K562 (cell line): ENCODE measurements around the gene ATRNL1. TPM values are rescaled to one million over a fixed set of nuclear protein-coding genes. Genes with fewer than 3 reads are reported as not detected.

ENCODE experiments used
- ATAC-seq: fragments of 200-7000 bp; cut with Tn5 transposase; 3 replicates; pipeline ENCODE4 v1.9.1; 2020; ENCODE audit warnings: moderate library complexity
- BruUV-seq: library from RNA; stranded (reverse); fragments of 400-500 nt; replicated peaks from 2 replicates; lab custom pipeline; 2021; lab: Mats Ljungman, UMichigan
- CTCF ChIA-PET: fragments of 300-600 bp; formaldehyde crosslinking; extraction: SDS; loops from one replicate; lab custom pipeline; 2021; ENCODE audit warnings: low intra/inter-chr PET ratio; lab: Yijun Ruan, JAX
- POLR2A ChIA-PET: fragments of 300-600, 350-650 bp; sonication (Branson Sonifier 250); formaldehyde crosslinking; extraction: SDS; loops from one replicate; lab custom pipeline; 2021; ENCODE audit warnings: antibody characterized with exemption, inconsistent platforms; lab: Yijun Ruan, JAX
- DNase-seq, 4 experiments: peaks; one replicate each; pipeline versions ENCODE4 v3.0.0 to v3.0.0-alpha.2; 2011 to 2018; ENCODE audit warnings: low spot score in 3 of 4, mixed read lengths in 3 of 4; ENCODE audit errors: extremely low read depth in 1 of 4
- FAIRE-seq: peaks from 2 replicates; lab custom pipeline; 2011; peaks lifted over from hg19 to GRCh38; lab: Jason Lieb, UNC
- H2AFZ ChIP-seq: 2 replicates; pipeline ENCODE4 v1.6.0; 2011; ENCODE audit warnings: low read depth, low read length, control low read depth, inconsistent platforms
- H3K27ac ChIP-seq: fragments of 200-600 bp; 3 replicates; pipeline ENCODE4 v1.8.0; 2011; ENCODE audit warnings: low read depth, mild to moderate bottlenecking, control low read depth, inconsistent platforms, low read length, moderate library complexity, mixed read lengths; ENCODE audit errors: extremely low read depth
- H3K27me3 ChIP-seq, 2 experiments: fragments of 300-600 bp in 1 of 2; 2 replicates in 1 of 2; 3 replicates in 1 of 2; pipeline versions ENCODE4 v1.6.0 to v1.8.0; 2011; ENCODE audit warnings: inconsistent platforms in 2 of 2, low read length in 2 of 2, mild to moderate bottlenecking in 1 of 2, mixed read lengths in 1 of 2, moderate library complexity in 1 of 2; ENCODE audit not compliant: control insufficient read depth in 2 of 2, insufficient read depth in 2 of 2
- H3K36me3 ChIP-seq: fragments of 300-600 bp; 3 replicates; pipeline ENCODE4 v1.8.0; 2011; ENCODE audit warnings: mild to moderate bottlenecking, low read length, inconsistent platforms; ENCODE audit not compliant: control insufficient read depth, insufficient read depth
- H3K4me1 ChIP-seq, 2 experiments: fragments of 200-600 bp in 1 of 2; replicated peaks in 1 of 2; 2 replicates in 1 of 2; 3 replicates in 1 of 2; pipeline versions ENCODE4 v1.5.1 to v1.8.0; 2011; ENCODE audit warnings: inconsistent platforms in 2 of 2, low read length in 2 of 2, mild to moderate bottlenecking in 1 of 2, mixed read lengths in 1 of 2, moderate library complexity in 1 of 2; ENCODE audit not compliant: control insufficient read depth in 2 of 2, insufficient read depth in 2 of 2
- H3K4me2 ChIP-seq: 2 replicates; pipeline ENCODE4 v1.6.1; 2011; ENCODE audit warnings: low read length, control low read depth, inconsistent platforms, mixed read lengths; ENCODE audit not compliant: insufficient read depth
- H3K4me3 ChIP-seq: fragments of 200-600 bp; sonication (generic), shearing (Covaris generic); 2 replicates; pipeline ENCODE4 v1.5.1; 2016; ENCODE audit warnings: control low read depth, inconsistent platforms
- H3K79me2 ChIP-seq: fragments of 200-600 bp; 3 replicates; pipeline ENCODE4 v1.8.0; 2011; ENCODE audit warnings: low read length, inconsistent platforms; ENCODE audit not compliant: control insufficient read depth, insufficient read depth
- H3K9ac ChIP-seq, 2 experiments: 2 replicates each; pipeline versions ENCODE4 v1.6.0 to v1.6.1; 2011; ENCODE audit warnings: low read depth in 2 of 2, low read length in 2 of 2, control low read depth in 1 of 2, inconsistent platforms in 1 of 2, mild to moderate bottlenecking in 1 of 2, mixed read lengths in 1 of 2; ENCODE audit not compliant: insufficient read depth in 1 of 2
- H3K9me1 ChIP-seq: one replicate; pipeline ENCODE4 v1.6.0; 2011; ENCODE audit warnings: inconsistent platforms, mild to moderate bottlenecking, low read length, moderate library complexity; ENCODE audit not compliant: control insufficient read depth, insufficient read depth
- H3K9me3 ChIP-seq: replicated peaks from 2 replicates; pipeline ENCODE4 v1.5.1; 2011; ENCODE audit warnings: low read depth, low read length, inconsistent platforms; ENCODE audit not compliant: control insufficient read depth, insufficient read depth
- H4K20me1 ChIP-seq: replicated peaks from 2 replicates; pipeline ENCODE4 v1.6.1; 2011; ENCODE audit warnings: low read length, inconsistent platforms, mixed read lengths; ENCODE audit not compliant: control insufficient read depth, insufficient read depth
- BRD4 ChIP-seq: fragments of 200-600 bp; sonication (generic); IDR thresholded peaks from 2 replicates; pipeline ENCODE4 v1.6.1; 2017; ENCODE audit warnings: inconsistent platforms
- CHCHD3 ChIP-seq: fragments of 250-450 bp; sonication (Bioruptor Pico); IDR thresholded peaks from 2 replicates; pipeline ENCODE4 v2.1.2; 2022; ENCODE audit warnings: mild to moderate bottlenecking
- HNRNPLL ChIP-seq: fragments of 200-400 bp; formaldehyde crosslinking; IDR thresholded peaks from 2 replicates; pipeline ENCODE4 v1.6.1; 2017; ENCODE audit warnings: low read length, low read depth, mild to moderate bottlenecking; ENCODE audit not compliant: poor library complexity, severe bottlenecking
- HSF4 ChIP-seq: fragments of 250-450 bp; sonication (Bioruptor Pico); IDR thresholded peaks from 2 replicates; pipeline ENCODE4 v2.1.2; 2022; ENCODE audit warnings: mild to moderate bottlenecking, moderate library complexity, borderline replicate concordance
- NKRF ChIP-seq: fragments of 450-650 bp; IDR thresholded peaks from 2 replicates; pipeline ENCODE4 v1.6.1; 2016; ENCODE audit warnings: borderline replicate concordance
- NR3C1 ChIP-seq: sonication (generic); formaldehyde crosslinking; IDR thresholded peaks from 2 replicates; pipeline ENCODE4 v1.8.1; 2022; ENCODE audit warnings: missing genetic modification reagents
- PREB ChIP-seq: sonication (generic); formaldehyde crosslinking; IDR thresholded peaks from 2 replicates; pipeline ENCODE4 v1.8.1; 2023; ENCODE audit warnings: mild to moderate bottlenecking, missing genetic modification reagents
- ZBTB17 ChIP-seq: fragments of 450-650 bp; formaldehyde crosslinking; IDR thresholded peaks from 2 replicates; pipeline ENCODE4 v1.4.0; 2020; ENCODE audit warnings: mild to moderate bottlenecking
- ZNF184 ChIP-seq: sonication (generic); formaldehyde crosslinking; IDR thresholded peaks from 2 replicates; pipeline ENCODE4 v1.5.0; 2020; ENCODE audit warnings: missing genetic modification reagents
- ZNF41 ChIP-seq: fragments of 250-450 bp; sonication (Bioruptor Pico); conservative IDR thresholded peaks from 2 replicates; pipeline ENCODE4 v1.4.0; 2020; ENCODE audit warnings: mild to moderate bottlenecking
- ZNF444 ChIP-seq: fragments of 250-450 bp; sonication (Bioruptor Pico); IDR thresholded peaks from 2 replicates; pipeline ENCODE4 v1.4.0; 2020; ENCODE audit warnings: mild to moderate bottlenecking, moderate library complexity
- ZNF589 ChIP-seq: fragments of 200-800 bp; sonication (Bioruptor generic); IDR thresholded peaks from 2 replicates; pipeline ENCODE4 v1.6.1; 2016; ENCODE audit warnings: low read depth, missing genetic modification characterization, missing compliant biosample characterization
- ZNF830 ChIP-seq: fragments of 250-450 bp; sonication (Bioruptor Pico); IDR thresholded peaks from 2 replicates; pipeline ENCODE4 v1.5.0; 2021; ENCODE audit warnings: mild to moderate bottlenecking
- WGBS: fragments of 100-300 bp; shearing (Covaris generic); methylation state at CpG from one replicate; pipeline ENCODE4 v1.1.6; 2016; ENCODE audit warnings: low coverage, mixed read lengths; ENCODE audit not compliant: insufficient coverage; ENCODE audit errors: missing lambda C conversion rate; 5-methylcytosine and 5-hydroxymethylcytosine counted together
- in situ Hi-C: fragments of 300-500 bp; cut with MboI; formaldehyde crosslinking; loops from 4 replicates; pipeline ENCODE4 v1.15.0; 2018; ENCODE audit warnings: inconsistent platforms, mixed read lengths
- intact Hi-C: fragments of 100-400 bp; cut with micrococcal nuclease; formaldehyde crosslinking; loops from 2 replicates; pipeline ENCODE4 v1.14.2; 2022
- polyA plus RNA-seq, 8 experiments: library from polyadenylated mRNA; depleted of rRNA in 4 of 8; stranded (reverse) in 5 of 8; unstranded in 3 of 8; fragments of >200 nt; fragmentation: Nextera tagmentation in 2 of 8; fragmentation: Illumina TruSeq in 1 of 8; extraction: Ambion mirVana in 2 of 8; extraction: Trizol in 1 of 8; gene quantifications; 2 replicates each; pipeline versions ENCODE4 v1.2.1 to v1.2.3, GENCODE V29; 2011 to 2014; ENCODE audit warnings: inconsistent platforms in 1 of 8, missing spikeins in 1 of 8
- total RNA-seq, 7 experiments: library from RNA; depleted of rRNA in 6 of 7; stranded (reverse); fragments of >200 nt in 6 of 7; fragmentation: Illumina TruSeq in 2 of 7; extraction: Trizol in 2 of 7; gene quantifications; 2 replicates each; pipeline versions ENCODE4 v1.2.1 to v1.2.3, GENCODE V29; 2011 to 2021; ENCODE audit warnings: low replicate concordance in 1 of 7

The ATRNL1 gene
- total and polyA plus RNA-seq, 9 of the 15 experiments (the other 6 are each of a cell fraction or from before 2014, with no cell fraction given): 0.18 TPM; not detected in 8

GRCh38 chr10:115879372-115880089 lies 786.4 kb downstream of the ATRNL1 start:
- ATAC-seq: no peak

More at GRCh38 chr10:115879372-115880089, 786.4 kb downstream of the ATRNL1 start:
- Histone ChIP-seq H3K27ac (no peak overlapping the region), H3K27me3 (no peaks in the 10 kb centered on the region), H2AFZ (no peak overlapping the region), H3K9ac (no peak overlapping the region), H4K20me1 (no peaks in the 10 kb centered on the region), H3K4me3 (no peak overlapping the region)
- POLR2A ChIA-PET: no interaction called here
- DNase-seq: no peak
- no TSS peak for BruUV-seq
- WGBS: 0% methylated on average over 5 of the region's 6 CpGs
- intact Hi-C loops: no loop called here
- TF ChIP-seq PREB (no peak), NR3C1 (CRISPR knock-in tag) (no peak), HNRNPLL (no peak), ZNF589 (no peak), ZNF41 (CRISPR knock-in tag) (no peak), NKRF (no peak), ZNF184 (CRISPR knock-in tag) (no peak), BRD4 (no peak), ZNF444 (CRISPR knock-in tag) (no peak), CHCHD3 (CRISPR knock-in tag) (no peak), HSF4 (CRISPR knock-in tag) (no peak), ZNF830 (CRISPR knock-in tag) (no peak), ZBTB17 (CRISPR knock-in tag) (no peak)
- TF ChIP-seq, all 486 proteins: peak for 0
- no peak for FAIRE-seq
- Histone ChIP-seq H3K9me1 (no peaks in the 10 kb centered on the region), H3K4me2 (no peak overlapping the region), H3K79me2 (no peaks in the 10 kb centered on the region), H3K4me1 (no peaks in the 10 kb centered on the region), H3K9me3 (no peaks in the 10 kb centered on the region), H3K36me3 (no peaks in the 10 kb centered on the region)
- in situ Hi-C loops: no loop called here
- CTCF ChIA-PET: no interaction called here
